Type B pancreatic cell (in vitro differentiated cells): ENCODE measurements around the gene ZMYND12. TPM values are rescaled to one million over a fixed set of nuclear protein-coding genes. Genes with fewer than 3 reads are reported as not detected.

Source experiments
- DNase-seq: peaks from one replicate; pipeline ENCODE4 v3.0.0; 2021; ENCODE audit warnings: mixed read lengths; ENCODE audit not compliant: unreplicated experiment; ENCODE audit errors: extremely low spot score
- H3K27ac Mint-ChIP-seq: 2 replicates; pipeline ENCODE4 v1.8.0; 2021; ENCODE audit warnings: mild to moderate bottlenecking, mixed read lengths
- H3K27me3 Mint-ChIP-seq: 2 replicates; pipeline ENCODE4 v1.8.0; 2021; ENCODE audit warnings: mixed read lengths
- H3K36me3 Mint-ChIP-seq: 2 replicates; pipeline ENCODE4 v1.8.0; 2021; ENCODE audit warnings: mixed read lengths
- H3K4me1 Mint-ChIP-seq: one replicate; pipeline ENCODE4 v1.8.0; 2021; ENCODE audit warnings: mixed read lengths; ENCODE audit not compliant: unreplicated experiment
- H3K4me3 Mint-ChIP-seq: 2 replicates; pipeline ENCODE4 v1.8.0; 2021; ENCODE audit warnings: mild to moderate bottlenecking, mixed read lengths
- H3K9me3 Mint-ChIP-seq: 2 replicates; pipeline ENCODE4 v1.8.0; 2021; ENCODE audit warnings: mixed read lengths
- total RNA-seq: library from RNA; stranded (reverse); gene quantifications from 2 replicates; pipeline ENCODE4 v1.2.1, GENCODE V29; 2021; ENCODE audit warnings: low replicate concordance
- TF ChIP-seq, protein P1 (sequence below): fragments of 200-600 bp; sonication (generic); conservative IDR thresholded peaks from 2 replicates; pipeline ENCODE4 v1.5.0; 2021; ENCODE audit warnings: antibody characterized with exemption, mild to moderate bottlenecking

The ZMYND12 gene
- total RNA-seq, 1 donor from 2014 or later: 1.5 TPM

DNA sequence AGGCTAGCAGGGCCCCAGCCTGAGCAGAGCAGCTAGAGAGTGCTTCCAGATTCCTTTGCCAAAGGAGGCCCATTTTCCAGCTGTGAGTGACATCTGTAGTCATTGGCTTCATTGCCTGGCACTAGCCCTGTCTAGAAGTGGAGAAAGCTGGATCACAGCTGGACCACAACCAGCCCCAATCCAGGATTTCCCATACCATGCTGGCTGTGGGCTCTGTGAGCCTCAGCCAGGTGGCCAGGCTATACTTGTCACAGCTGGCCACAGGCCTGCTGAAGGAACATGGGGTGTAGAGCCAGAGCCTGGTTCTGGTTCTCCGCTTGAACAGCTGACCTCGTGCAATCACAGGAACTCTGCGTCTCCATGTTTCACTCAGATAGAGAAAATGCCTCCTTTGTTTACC lies 38.7 kb downstream of the ZMYND12 start:
- Mint-ChIP-seq H3K36me3 (no peaks in the 10 kb centered on the region), H3K4me3 (no peak overlapping the region), H3K27me3 (peaks cover 7% of the 10 kb centered on the region), H3K27ac (no peak overlapping the region), H3K9me3 (no peaks in the 10 kb centered on the region), H3K4me1 (peaks cover 19% of the 10 kb centered on the region)
- DNase-seq: no peak
- TF ChIP-seq, protein P1, sequence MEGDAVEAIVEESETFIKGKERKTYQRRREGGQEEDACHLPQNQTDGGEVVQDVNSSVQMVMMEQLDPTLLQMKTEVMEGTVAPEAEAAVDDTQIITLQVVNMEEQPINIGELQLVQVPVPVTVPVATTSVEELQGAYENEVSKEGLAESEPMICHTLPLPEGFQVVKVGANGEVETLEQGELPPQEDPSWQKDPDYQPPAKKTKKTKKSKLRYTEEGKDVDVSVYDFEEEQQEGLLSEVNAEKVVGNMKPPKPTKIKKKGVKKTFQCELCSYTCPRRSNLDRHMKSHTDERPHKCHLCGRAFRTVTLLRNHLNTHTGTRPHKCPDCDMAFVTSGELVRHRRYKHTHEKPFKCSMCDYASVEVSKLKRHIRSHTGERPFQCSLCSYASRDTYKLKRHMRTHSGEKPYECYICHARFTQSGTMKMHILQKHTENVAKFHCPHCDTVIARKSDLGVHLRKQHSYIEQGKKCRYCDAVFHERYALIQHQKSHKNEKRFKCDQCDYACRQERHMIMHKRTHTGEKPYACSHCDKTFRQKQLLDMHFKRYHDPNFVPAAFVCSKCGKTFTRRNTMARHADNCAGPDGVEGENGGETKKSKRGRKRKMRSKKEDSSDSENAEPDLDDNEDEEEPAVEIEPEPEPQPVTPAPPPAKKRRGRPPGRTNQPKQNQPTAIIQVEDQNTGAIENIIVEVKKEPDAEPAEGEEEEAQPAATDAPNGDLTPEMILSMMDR: no peak

- Mint-ChIP-seq H3K36me3 (no peaks in the 10 kb centered on the region), H3K27ac (no peak overlapping the region), H3K27me3 (no peaks in the 10 kb centered on the region), H3K4me1 (peaks cover 3% of the 10 kb centered on the region), H3K4me3 (no peak overlapping the region), H3K9me3 (no peaks in the 10 kb centered on the region)
- DNase-seq: no peak
- TF ChIP-seq, protein P1: no peak
Observed at GRCh38 chr1:42414551-42415496, 41.0 kb downstream of the ZMYND12 start.

GRCh38 chr1:42403880-42404400 lies 51.9 kb downstream of the ZMYND12 start:
- no peak overlapping the region for H3K4me3 Mint-ChIP-seq
- no peaks in the 10 kb centered on the region for H3K9me3 Mint-ChIP-seq
- TF ChIP-seq, protein P1: peak; percentile 18
- H3K36me3 Mint-ChIP-seq: no peaks in the 10 kb centered on the region
- no peak for DNase-seq
- peaks cover 3% of the 10 kb centered on the region for H3K27me3 Mint-ChIP-seq
- no peaks in the 10 kb centered on the region for H3K4me1 Mint-ChIP-seq
- no peak overlapping the region for H3K27ac Mint-ChIP-seq

GRCh38 chr1:42399315-42400100 lies 56.3 kb downstream of the ZMYND12 start:
- Mint-ChIP-seq H3K9me3 (no peaks in the 10 kb centered on the region), H3K4me1 (no peaks in the 10 kb centered on the region), H3K36me3 (no peaks in the 10 kb centered on the region), H3K4me3 (no peak overlapping the region), H3K27ac (no peak overlapping the region), H3K27me3 (no peaks in the 10 kb centered on the region)
- TF ChIP-seq, protein P1: no peak
- no peak for DNase-seq

GRCh38 chr1:42392967-42393848 lies 62.6 kb downstream of the ZMYND12 start:
- no peaks in the 10 kb centered on the region for H3K9me3 Mint-ChIP-seq
- no peaks in the 10 kb centered on the region for H3K4me1 Mint-ChIP-seq
- no peak overlapping the region for H3K4me3 Mint-ChIP-seq
- TF ChIP-seq, protein P1: no peak
- H3K36me3 Mint-ChIP-seq: no peaks in the 10 kb centered on the region
- DNase-seq: no peak
- no peak overlapping the region for H3K27ac Mint-ChIP-seq
- H3K27me3 Mint-ChIP-seq: no peaks in the 10 kb centered on the region
